ENCODE data around the gene TMEM63B. TPM values are rescaled to one million over a fixed set of nuclear protein-coding genes. Genes with fewer than 3 reads are reported as not detected.

TMEM63B gene
- total RNA-seq, 6 experiments from 2014 or later = 30.6 to 41.0 (median 36.8) TPM

DNA sequence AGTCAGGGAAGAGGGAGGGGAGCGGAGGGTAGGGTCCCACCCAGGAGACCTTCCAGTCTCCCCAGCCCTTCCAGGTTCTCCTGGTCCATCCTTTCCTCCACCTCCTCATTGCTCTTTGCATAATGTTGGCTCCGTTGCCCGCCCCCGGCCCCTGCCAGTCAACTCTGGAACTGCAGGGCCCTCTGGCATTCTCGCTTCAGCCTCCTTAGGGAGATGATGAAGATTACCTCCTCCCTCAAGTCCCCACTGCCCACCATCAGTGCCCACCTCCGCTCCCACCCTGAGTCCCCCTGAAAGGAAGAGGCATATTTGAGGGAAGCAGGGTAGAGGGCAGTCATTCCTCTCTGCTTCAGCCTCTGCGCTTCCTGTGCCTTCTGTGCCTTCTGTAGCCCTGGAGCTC, 8.5 kb downstream of the TMEM63B start:
- no peak for ATAC-seq
- H3K4me1 ChIP-seq = no peaks in the 10 kb centered on the region
- H3K27ac ChIP-seq = no peak overlapping the region
- TF ChIP-seq, protein P1, sequence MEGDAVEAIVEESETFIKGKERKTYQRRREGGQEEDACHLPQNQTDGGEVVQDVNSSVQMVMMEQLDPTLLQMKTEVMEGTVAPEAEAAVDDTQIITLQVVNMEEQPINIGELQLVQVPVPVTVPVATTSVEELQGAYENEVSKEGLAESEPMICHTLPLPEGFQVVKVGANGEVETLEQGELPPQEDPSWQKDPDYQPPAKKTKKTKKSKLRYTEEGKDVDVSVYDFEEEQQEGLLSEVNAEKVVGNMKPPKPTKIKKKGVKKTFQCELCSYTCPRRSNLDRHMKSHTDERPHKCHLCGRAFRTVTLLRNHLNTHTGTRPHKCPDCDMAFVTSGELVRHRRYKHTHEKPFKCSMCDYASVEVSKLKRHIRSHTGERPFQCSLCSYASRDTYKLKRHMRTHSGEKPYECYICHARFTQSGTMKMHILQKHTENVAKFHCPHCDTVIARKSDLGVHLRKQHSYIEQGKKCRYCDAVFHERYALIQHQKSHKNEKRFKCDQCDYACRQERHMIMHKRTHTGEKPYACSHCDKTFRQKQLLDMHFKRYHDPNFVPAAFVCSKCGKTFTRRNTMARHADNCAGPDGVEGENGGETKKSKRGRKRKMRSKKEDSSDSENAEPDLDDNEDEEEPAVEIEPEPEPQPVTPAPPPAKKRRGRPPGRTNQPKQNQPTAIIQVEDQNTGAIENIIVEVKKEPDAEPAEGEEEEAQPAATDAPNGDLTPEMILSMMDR (IDR thresholded peaks at IDR 0.05) = no peak
- TF ChIP-seq POLR2A (IDR thresholded peaks at IDR 0.05) = no peak
- DNase-seq = no peak
- no CpG with 5 or more reads among the region's 7 CpGs for WGBS (ENCODE audit: insufficient coverage, low coverage, low lambda C conversion rate, missing lambda C conversion rate)
- no peaks in the 10 kb centered on the region for H3K27me3 ChIP-seq
- H3K9me3 ChIP-seq = no peaks in the 10 kb centered on the region
- peaks cover 0 to 23% (median 6%) of the 10 kb centered on the region in 4 donors for H3K36me3 ChIP-seq
- no peak overlapping the region for H3K4me3 ChIP-seq
- intact Hi-C loops (cut with DNase I) = no loop called here

DNA sequence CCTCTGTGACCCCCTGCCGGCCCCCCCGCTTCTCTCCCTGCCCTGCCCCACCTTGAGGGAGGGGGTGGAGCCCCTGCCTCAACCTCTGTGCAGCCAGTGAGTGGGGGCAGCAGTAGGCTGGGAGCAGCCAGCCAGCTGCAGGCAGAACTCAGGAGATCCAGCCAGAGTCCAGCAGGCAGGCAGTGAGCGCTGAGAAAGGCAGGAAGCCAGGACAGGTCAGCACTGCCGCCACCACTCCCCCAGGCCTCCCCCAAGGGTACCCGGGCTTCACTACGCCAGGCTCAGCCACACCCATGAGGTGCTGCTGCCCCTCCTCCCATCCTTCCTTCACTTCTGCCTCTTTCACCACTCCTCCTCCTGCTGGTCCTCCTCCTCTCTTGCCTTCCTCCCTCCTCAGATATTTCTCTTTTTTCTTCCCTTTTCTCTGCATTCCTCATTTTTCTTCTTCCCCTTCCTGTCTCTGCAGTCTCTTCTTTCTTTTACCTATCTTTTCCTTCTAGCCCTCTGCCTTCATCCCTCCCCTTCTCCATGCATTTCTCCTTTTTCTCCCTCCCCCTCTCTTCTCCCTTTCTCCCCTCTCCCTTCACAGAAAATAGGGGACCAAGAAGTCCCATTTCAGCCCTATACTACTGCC, 11.5 kb downstream of the TMEM63B start:
- Histone ChIP-seq H3K9me3 (no peaks in the 10 kb centered on the region), H3K36me3 (peaks cover 0 to 26% (median 8%) of the 10 kb centered on the region in 4 donors), H3K27me3 (no peaks in the 10 kb centered on the region), H3K4me3 (no peak overlapping the region), H3K27ac (no peak overlapping the region), H3K4me1 (peaks cover 0 to 17% (median 5%) of the 10 kb centered on the region in 4 donors)
- DNase-seq = no peak
- intact Hi-C loops (cut with DNase I) = no loop called here
- 50% methylated on average over 3 of the region's 6 CpGs for WGBS (ENCODE audit: insufficient coverage, low coverage, low lambda C conversion rate, missing lambda C conversion rate)
- no peak for ATAC-seq
- no peak for TF ChIP-seq POLR2A (IDR thresholded peaks at IDR 0.05)
- TF ChIP-seq, protein P1 (IDR thresholded peaks at IDR 0.05) = no peak

DNA sequence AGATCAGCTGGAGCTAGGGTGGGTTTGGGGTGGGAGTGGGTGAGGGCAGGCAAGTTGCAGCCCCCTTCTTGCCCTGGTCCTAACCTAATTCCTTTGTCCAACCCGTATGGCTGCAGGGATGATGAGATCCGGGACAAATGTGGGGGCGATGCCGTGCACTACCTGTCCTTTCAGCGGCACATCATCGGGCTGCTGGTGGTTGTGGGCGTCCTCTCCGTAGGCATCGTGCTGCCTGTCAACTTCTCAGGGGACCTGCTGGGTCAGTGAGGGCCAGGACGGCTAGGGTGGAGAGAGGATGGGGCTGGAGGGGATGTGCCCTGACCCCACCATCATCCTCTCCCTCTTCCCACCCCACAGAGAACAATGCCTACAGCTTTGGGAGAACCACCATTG, 12.0 kb downstream of the TMEM63B start:
- 80% methylated on average over 3 of the region's 10 CpGs for WGBS (ENCODE audit: insufficient coverage, low coverage, low lambda C conversion rate, missing lambda C conversion rate)
- no peak for DNase-seq
- Histone ChIP-seq H3K4me1 (peaks cover 0 to 22% (median 6%) of the 10 kb centered on the region in 4 donors), H3K9me3 (no peaks in the 10 kb centered on the region), H3K36me3 (peaks cover 0 to 26% (median 10%) of the 10 kb centered on the region in 4 donors), H3K27me3 (no peaks in the 10 kb centered on the region), H3K4me3 (no peak overlapping the region), H3K27ac (no peak overlapping the region)
- no peak for ATAC-seq
- intact Hi-C loops (cut with DNase I) = no loop called here
- no peak for TF ChIP-seq POLR2A (IDR thresholded peaks at IDR 0.05)
- TF ChIP-seq, protein P1 (IDR thresholded peaks at IDR 0.05) = no peak

DNA sequence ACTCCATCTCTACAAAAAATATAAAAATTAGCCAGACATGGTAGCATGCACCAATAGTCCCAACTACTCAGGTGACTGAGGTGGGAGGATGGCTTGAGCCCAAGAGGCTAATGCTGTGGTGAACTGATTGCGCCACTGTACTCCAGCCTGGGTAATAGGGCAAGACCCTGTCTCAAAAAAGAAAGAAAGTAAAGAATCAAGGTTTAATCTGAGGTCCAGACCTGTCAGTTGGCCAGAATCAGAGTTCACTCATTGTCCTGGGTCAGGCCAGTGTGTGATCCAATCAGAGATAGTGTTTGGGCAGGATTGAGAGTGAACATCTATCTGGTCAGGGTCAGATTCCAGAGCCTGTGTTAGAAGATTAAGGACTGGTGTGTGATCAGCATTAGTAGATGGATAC, 15.5 kb downstream of the TMEM63B start:
- intact Hi-C loops (cut with DNase I) = no loop called here
- no peak for TF ChIP-seq POLR2A (IDR thresholded peaks at IDR 0.05)
- TF ChIP-seq, protein P1 (IDR thresholded peaks at IDR 0.05) = no peak
- 11% methylated on average over 1 of the region's 1 CpG for WGBS (ENCODE audit: insufficient coverage, low coverage, low lambda C conversion rate, missing lambda C conversion rate)
- Histone ChIP-seq H3K27me3 (no peaks in the 10 kb centered on the region), H3K4me1 (peaks cover 0 to 28% (median 6%) of the 10 kb centered on the region in 4 donors), H3K36me3 (peaks cover 0 to 37% (median 14%) of the 10 kb centered on the region in 4 donors), H3K27ac (peak overlapping the region in 1 of 3 donors; percentile 55), H3K9me3 (no peaks in the 10 kb centered on the region), H3K4me3 (no peak overlapping the region)
- ATAC-seq = peak; percentile 80 to 96 (median 92)
- peak in 1 of 3 donors; percentile 76 for DNase-seq
